Osteocyte (in vitro differentiated cells): Measurements from ENCODE around the gene ARHGAP24. TPM values are rescaled to one million over a fixed set of nuclear protein-coding genes. Genes with fewer than 3 reads are reported as not detected.

Experiments
- DNase-seq: peaks from one replicate; pipeline ENCODE4 v3.0.0; 2021; ENCODE audit warnings: mixed read lengths; ENCODE audit not compliant: unreplicated experiment; ENCODE audit errors: extremely low spot score
- H3K27ac Mint-ChIP-seq: one replicate; pipeline ENCODE4 v1.8.0; 2021; ENCODE audit warnings: mild to moderate bottlenecking, mixed read lengths; ENCODE audit not compliant: unreplicated experiment
- H3K27me3 Mint-ChIP-seq: one replicate; pipeline ENCODE4 v1.8.0; 2021; ENCODE audit warnings: mixed read lengths; ENCODE audit not compliant: unreplicated experiment
- H3K36me3 Mint-ChIP-seq: one replicate; pipeline ENCODE4 v1.8.0; 2021; ENCODE audit warnings: mixed read lengths; ENCODE audit not compliant: unreplicated experiment
- H3K4me1 Mint-ChIP-seq: one replicate; pipeline ENCODE4 v1.8.0; 2021; ENCODE audit warnings: mixed read lengths; ENCODE audit not compliant: unreplicated experiment
- H3K4me3 Mint-ChIP-seq: one replicate; pipeline ENCODE4 v1.8.0; 2021; ENCODE audit warnings: mild to moderate bottlenecking, moderate library complexity, mixed read lengths; ENCODE audit not compliant: unreplicated experiment
- H3K9me3 Mint-ChIP-seq: one replicate; pipeline ENCODE4 v1.8.0; 2021; ENCODE audit warnings: mixed read lengths; ENCODE audit not compliant: unreplicated experiment
- total RNA-seq: library from RNA; stranded (reverse); gene quantifications from 2 replicates; pipeline ENCODE4 v1.2.1, GENCODE V29; 2021
- TF ChIP-seq, protein P1 (sequence below): fragments of 200-600 bp; sonication (generic); IDR thresholded peaks from 2 replicates; pipeline ENCODE4 v1.5.0; 2021; ENCODE audit warnings: antibody characterized with exemption, mild to moderate bottlenecking, moderate library complexity

ARHGAP24 gene
- total RNA-seq, 1 donor from 2014 or later, result 29.3 TPM

DNA sequence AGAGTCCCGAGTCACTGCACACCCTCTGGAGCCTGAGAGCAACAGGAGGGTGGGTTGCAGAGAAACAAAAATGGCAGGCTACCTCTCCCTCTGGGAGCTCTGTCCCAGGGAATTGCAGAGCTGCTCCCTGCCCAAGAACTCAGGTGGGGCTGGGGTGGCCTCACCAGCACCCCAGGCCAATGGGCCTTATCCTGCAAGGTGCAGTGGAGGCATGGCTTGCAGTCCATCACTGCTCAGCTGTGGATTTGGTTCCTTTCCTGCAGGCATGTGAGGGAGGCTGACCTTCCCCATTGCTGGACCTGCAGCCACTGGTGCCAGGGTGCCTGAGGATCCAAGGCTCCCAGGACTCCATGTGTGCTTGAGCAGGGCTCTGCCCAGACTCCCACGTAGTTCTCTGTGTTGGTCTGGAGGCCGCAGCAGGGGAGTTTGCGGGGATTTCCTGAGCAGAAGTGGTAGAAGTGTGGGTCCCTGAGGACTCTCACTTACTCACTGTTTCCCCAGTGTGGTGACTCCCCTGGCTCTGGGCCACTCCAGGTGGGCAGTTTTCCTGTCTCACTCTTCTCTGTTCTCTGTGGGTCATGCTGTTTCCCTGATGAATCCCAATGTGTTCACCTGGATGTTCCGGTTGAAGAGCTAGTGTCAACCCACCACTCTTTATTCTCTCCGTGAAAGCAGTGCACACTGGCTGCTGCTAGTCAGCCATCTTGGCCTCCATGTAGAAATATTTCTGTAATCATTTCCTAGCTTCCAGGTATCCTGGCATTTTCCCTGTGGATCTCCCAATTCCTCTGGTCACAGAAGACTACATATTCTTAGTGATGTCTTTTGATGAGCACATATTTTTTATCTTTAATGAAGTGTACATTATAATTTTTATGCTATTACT lies 82.3 kb downstream of the ARHGAP24 start:
- no peak for DNase-seq
- Mint-ChIP-seq H3K27me3 (peaks cover 20% of the 10 kb centered on the region), H3K36me3 (no peaks in the 10 kb centered on the region), H3K27ac (no peak overlapping the region), H3K4me3 (no peak overlapping the region), H3K4me1 (no peaks in the 10 kb centered on the region), H3K9me3 (peaks cover 11% of the 10 kb centered on the region)
- TF ChIP-seq, protein P1, sequence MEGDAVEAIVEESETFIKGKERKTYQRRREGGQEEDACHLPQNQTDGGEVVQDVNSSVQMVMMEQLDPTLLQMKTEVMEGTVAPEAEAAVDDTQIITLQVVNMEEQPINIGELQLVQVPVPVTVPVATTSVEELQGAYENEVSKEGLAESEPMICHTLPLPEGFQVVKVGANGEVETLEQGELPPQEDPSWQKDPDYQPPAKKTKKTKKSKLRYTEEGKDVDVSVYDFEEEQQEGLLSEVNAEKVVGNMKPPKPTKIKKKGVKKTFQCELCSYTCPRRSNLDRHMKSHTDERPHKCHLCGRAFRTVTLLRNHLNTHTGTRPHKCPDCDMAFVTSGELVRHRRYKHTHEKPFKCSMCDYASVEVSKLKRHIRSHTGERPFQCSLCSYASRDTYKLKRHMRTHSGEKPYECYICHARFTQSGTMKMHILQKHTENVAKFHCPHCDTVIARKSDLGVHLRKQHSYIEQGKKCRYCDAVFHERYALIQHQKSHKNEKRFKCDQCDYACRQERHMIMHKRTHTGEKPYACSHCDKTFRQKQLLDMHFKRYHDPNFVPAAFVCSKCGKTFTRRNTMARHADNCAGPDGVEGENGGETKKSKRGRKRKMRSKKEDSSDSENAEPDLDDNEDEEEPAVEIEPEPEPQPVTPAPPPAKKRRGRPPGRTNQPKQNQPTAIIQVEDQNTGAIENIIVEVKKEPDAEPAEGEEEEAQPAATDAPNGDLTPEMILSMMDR, result no peak

DNA sequence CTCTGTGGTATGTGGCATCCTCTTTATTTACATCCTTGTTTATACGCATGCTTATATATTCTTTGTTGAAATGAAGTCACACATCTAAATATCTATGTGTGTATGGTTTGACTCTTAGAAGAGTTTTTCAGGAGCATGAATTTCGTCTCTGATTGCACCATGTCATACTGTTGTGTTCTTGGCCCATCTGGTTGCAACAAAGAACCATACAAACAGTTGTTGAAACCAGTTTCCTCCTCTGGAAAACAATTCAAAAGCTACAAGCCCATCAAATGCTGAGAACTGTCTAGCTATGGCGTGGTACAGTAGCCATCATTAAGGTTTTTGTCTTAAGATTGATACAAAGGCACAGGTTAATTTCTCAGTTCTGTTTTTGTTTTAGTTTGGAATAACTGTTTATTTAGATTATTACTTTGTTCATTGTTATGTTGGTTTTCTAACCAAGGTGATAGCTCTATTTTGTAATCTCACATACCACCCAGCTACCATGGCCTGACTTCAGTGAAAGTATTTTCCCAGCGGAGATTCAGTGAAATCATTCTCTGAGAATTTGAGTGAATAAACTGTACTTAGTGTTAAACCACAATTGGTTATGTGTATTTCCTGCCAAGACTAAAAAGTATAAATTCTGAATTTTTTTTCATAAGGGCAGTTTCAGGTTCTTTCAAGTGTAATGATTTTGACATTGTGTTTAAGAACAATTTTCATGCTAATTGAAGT lies 91.0 kb downstream of the ARHGAP24 start:
- no peak overlapping the region for H3K27ac Mint-ChIP-seq
- no peaks in the 10 kb centered on the region for H3K9me3 Mint-ChIP-seq
- no peak overlapping the region for H3K4me3 Mint-ChIP-seq
- no peaks in the 10 kb centered on the region for H3K4me1 Mint-ChIP-seq
- H3K27me3 Mint-ChIP-seq, result peaks cover 12% of the 10 kb centered on the region
- TF ChIP-seq, protein P1, result no peak
- no peak for DNase-seq
- no peaks in the 10 kb centered on the region for H3K36me3 Mint-ChIP-seq

DNA sequence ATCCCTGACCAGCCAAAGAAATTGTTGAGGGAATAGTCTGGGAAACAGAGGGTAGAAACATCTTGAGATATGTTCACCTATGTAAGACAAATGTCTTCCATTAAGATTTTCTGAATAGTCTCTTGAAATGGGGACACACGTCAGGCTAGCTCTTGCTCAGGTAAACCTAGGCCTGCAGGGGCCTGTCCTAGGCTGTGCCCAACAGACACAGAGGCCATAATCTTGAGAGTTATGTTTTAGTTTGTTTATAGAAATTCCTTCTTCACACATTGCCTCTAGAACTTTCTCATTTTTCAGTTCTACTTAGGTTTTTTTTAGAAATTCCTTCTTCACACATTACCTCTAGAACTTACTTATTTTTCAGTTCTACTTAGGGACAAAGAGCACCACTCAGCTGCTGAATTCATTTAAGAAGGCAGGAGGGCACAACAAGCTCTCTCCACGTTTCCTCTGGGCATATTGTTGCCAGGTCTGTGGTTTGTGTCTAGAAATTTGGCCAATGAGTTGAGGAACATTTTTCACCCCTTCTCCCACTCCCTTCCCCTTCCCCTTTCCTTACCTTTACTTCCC lies 94.9 kb downstream of the ARHGAP24 start:
- no peak overlapping the region for H3K27ac Mint-ChIP-seq
- H3K4me1 Mint-ChIP-seq, result no peaks in the 10 kb centered on the region
- H3K4me3 Mint-ChIP-seq, result no peak overlapping the region
- H3K27me3 Mint-ChIP-seq, result peaks cover 5% of the 10 kb centered on the region
- H3K36me3 Mint-ChIP-seq, result no peaks in the 10 kb centered on the region
- H3K9me3 Mint-ChIP-seq, result no peaks in the 10 kb centered on the region
- TF ChIP-seq, protein P1, result no peak
- no peak for DNase-seq

DNA sequence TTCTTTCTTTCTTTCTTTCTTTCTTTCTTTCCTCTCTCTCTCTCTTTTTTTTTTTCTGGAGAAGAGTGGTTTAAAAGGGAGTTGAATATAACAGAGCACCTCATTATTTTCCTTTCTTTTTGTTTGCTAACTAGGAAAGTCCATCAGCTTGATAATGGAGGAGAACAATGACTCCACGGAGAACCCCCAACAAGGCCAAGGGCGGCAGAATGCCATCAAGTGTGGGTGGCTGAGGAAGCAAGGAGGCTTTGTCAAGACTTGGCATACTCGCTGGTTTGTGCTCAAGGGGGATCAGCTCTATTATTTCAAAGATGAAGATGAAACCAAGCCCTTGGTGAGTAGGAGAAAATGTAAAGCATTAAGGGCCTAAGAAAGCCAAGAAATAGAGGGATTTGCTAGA lies 95.4 kb downstream of the ARHGAP24 start:
- Mint-ChIP-seq H3K4me1 (no peaks in the 10 kb centered on the region), H3K9me3 (no peaks in the 10 kb centered on the region), H3K27me3 (peaks cover 5% of the 10 kb centered on the region), H3K4me3 (no peak overlapping the region), H3K36me3 (no peaks in the 10 kb centered on the region), H3K27ac (no peak overlapping the region)
- DNase-seq, result no peak
- TF ChIP-seq, protein P1, result no peak

DNA sequence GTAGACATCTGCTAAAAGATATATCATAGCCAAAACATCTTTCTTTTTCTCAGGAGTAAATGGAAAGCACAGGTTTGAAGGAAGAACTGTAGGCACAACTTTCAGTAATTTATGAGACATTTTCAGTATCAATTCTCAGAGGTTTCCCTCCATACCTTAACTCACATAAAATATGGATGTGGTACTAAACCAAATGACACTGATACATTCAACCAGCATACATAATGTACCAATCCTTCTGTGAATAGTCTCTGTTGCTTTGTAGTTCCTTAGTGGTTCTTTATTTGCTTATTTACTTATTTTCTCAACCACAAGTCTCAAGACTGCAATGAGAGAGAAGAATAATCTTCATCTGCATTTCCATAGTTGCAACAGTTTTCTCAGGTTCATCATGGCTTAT lies 96.1 kb downstream of the ARHGAP24 start:
- no peaks in the 10 kb centered on the region for H3K36me3 Mint-ChIP-seq
- H3K4me3 Mint-ChIP-seq, result no peak overlapping the region

More for the DNA sequence above, 96.1 kb downstream of the ARHGAP24 start:
- Mint-ChIP-seq H3K27me3 (peaks cover 5% of the 10 kb centered on the region), H3K4me1 (no peaks in the 10 kb centered on the region), H3K9me3 (no peaks in the 10 kb centered on the region), H3K27ac (no peak overlapping the region)
- DNase-seq, result no peak
- TF ChIP-seq, protein P1, result no peak
